ENCODE results near the gene SCRT2.

SCRT2 gene

DNA sequence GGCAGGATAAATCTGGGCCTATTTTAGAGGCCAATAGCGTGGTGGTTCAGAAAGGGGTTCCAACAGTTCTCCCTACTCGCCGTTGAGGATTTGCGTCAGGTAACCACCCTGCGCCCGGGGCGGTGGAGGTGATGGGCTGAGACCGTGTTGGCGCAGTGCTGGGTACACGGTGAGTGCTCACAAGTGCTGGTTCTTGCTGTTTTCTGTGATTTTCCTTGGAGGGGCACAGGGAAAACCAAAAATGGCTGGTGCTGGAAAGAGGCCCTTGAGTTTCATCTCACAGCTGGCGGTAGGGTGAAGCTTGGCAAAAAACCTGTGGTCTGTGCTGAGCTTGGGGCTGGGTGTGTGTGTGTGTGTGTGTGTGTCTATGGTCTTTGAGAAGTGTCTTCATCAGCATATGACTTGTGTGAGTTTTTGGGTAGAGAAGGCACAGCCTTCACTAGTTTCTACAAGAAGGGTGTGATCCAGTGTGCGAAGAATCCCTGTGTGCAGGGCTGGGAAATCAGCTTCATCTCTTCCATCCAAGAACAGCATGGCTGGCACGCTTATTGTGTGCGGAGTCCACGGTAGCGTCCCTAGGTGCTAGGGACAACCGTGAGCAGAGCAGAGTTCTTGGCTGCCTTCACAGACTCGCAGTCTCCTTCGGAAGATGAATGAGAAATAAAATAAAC lies 35.3 kb upstream of the SCRT2 start:
- H3K9ac ChIP-seq (ENCODE audit: low read depth, low read length): no peak overlapping the region
- no peak overlapping the region for H3K27ac ChIP-seq (ENCODE audit: low read depth, low read length)
- H3K9me3 ChIP-seq (ENCODE audit: control insufficient read depth, insufficient read depth, low read length): peaks cover 6% of the 10 kb centered on the region
- H3K4me3 ChIP-seq (ENCODE audit: low read depth, low read length): no peak overlapping the region
- no peaks in the 10 kb centered on the region for H3K36me3 ChIP-seq (ENCODE audit: control insufficient read depth, insufficient read depth, low read length)
- H3K4me1 ChIP-seq (ENCODE audit: control insufficient read depth, insufficient read depth, low read length): no peaks in the 10 kb centered on the region
- peaks cover 19% of the 10 kb centered on the region for H3K27me3 ChIP-seq (ENCODE audit: control insufficient read depth, insufficient read depth, low read length)

DNA sequence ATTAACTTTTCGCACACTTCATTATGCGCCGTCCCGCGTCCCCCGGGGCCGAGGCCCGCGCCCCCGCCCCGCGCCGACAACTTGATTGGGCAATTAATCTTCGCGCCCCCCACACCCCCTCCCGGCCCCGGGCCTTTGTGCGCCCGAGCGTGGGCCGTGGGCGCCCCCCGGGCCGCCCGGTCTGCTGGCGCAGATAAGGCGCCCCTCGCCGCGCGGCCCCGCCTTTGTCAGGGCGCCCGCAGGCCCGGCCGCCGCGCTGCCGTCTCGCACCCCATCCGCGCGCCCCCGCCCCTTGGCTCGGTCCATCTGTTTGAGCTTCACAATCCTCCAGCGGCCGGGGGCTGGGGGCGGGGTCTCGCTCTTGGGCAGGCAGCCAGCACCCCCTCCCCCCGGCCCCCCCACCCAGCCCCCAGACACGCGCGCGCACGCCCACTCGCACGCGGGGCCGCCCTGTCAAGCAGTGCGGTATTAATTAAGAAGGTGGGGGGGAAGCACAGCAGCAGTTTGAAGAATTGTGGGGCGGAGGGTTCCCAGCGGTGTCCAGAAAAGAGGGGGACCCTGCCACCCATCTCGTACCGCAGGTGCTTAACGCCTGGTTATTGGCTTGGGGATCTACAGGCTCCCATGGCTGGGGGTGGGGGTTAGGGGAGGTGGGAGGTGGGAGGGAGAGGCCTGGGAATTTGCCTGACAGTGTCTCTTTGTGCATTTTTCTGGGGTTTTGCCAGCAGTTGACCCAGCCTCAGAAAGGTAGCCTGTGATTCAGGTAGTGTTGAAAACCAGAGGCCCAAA lies 34.6 kb upstream of the SCRT2 start:
- peak overlapping the region; percentile 38; the same call in 1 of the 2 replicates for H3K4me3 ChIP-seq (ENCODE audit: low read depth, low read length)
- no peak overlapping the region for H3K27ac ChIP-seq (ENCODE audit: low read depth, low read length)
- no peaks in the 10 kb centered on the region for H3K4me1 ChIP-seq (ENCODE audit: control insufficient read depth, insufficient read depth, low read length)
- no peaks in the 10 kb centered on the region for H3K36me3 ChIP-seq (ENCODE audit: control insufficient read depth, insufficient read depth, low read length)
- no peak overlapping the region for H3K9ac ChIP-seq (ENCODE audit: low read depth, low read length)
- H3K27me3 ChIP-seq (ENCODE audit: control insufficient read depth, insufficient read depth, low read length): peaks cover 19% of the 10 kb centered on the region
- peaks cover 6% of the 10 kb centered on the region for H3K9me3 ChIP-seq (ENCODE audit: control insufficient read depth, insufficient read depth, low read length)

GRCh38 chr20:709423-709822 lies 33.8 kb upstream of the SCRT2 start:
- Histone ChIP-seq H3K4me1 (ENCODE audit: control insufficient read depth, insufficient read depth, low read length) (no peaks in the 10 kb centered on the region), H3K36me3 (ENCODE audit: control insufficient read depth, insufficient read depth, low read length) (no peaks in the 10 kb centered on the region), H3K9ac (ENCODE audit: low read depth, low read length) (no peak overlapping the region), H3K27ac (ENCODE audit: low read depth, low read length) (no peak overlapping the region), H3K9me3 (ENCODE audit: control insufficient read depth, insufficient read depth, low read length) (peaks cover 6% of the 10 kb centered on the region), H3K27me3 (ENCODE audit: control insufficient read depth, insufficient read depth, low read length) (peaks cover 19% of the 10 kb centered on the region), H3K4me3 (ENCODE audit: low read depth, low read length) (peak overlapping the region; percentile 38)

DNA sequence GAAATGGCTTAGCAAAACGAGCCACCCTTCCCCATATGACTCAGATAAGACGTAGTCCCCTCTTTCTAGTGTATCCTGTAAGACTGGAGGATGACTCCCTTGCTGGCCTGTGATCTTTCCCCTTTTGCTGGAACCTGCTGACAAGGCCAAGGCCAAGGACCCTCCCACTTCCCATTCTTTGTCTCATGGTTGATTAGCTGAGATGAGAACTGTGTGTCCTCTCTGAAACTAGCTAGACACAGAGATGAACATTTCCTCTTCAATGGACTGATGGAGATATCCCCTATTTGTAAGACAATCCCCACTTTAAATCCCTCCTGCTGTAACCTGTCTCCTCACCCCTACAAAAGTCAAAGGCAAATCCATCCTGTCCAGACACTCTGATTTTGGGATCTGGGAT lies 33.4 kb upstream of the SCRT2 start:
- no peak overlapping the region for H3K27ac ChIP-seq (ENCODE audit: low read depth, low read length)
- H3K36me3 ChIP-seq (ENCODE audit: control insufficient read depth, insufficient read depth, low read length): no peaks in the 10 kb centered on the region
- H3K4me1 ChIP-seq (ENCODE audit: control insufficient read depth, insufficient read depth, low read length): no peaks in the 10 kb centered on the region
- no peak overlapping the region for H3K9ac ChIP-seq (ENCODE audit: low read depth, low read length)
- peaks cover 6% of the 10 kb centered on the region for H3K9me3 ChIP-seq (ENCODE audit: control insufficient read depth, insufficient read depth, low read length)
- H3K4me3 ChIP-seq (ENCODE audit: low read depth, low read length): no peak overlapping the region
- peaks cover 19% of the 10 kb centered on the region for H3K27me3 ChIP-seq (ENCODE audit: control insufficient read depth, insufficient read depth, low read length)

GRCh38 chr20:707451-708110 lies 32.0 kb upstream of the SCRT2 start:
- Histone ChIP-seq H3K9ac (ENCODE audit: low read depth, low read length) (no peak overlapping the region), H3K4me1 (ENCODE audit: control insufficient read depth, insufficient read depth, low read length) (no peaks in the 10 kb centered on the region), H3K4me3 (ENCODE audit: low read depth, low read length) (no peak overlapping the region), H3K27ac (ENCODE audit: low read depth, low read length) (no peak overlapping the region), H3K27me3 (ENCODE audit: control insufficient read depth, insufficient read depth, low read length) (peaks cover 19% of the 10 kb centered on the region), H3K9me3 (ENCODE audit: control insufficient read depth, insufficient read depth, low read length) (peaks cover 6% of the 10 kb centered on the region), H3K36me3 (ENCODE audit: control insufficient read depth, insufficient read depth, low read length) (no peaks in the 10 kb centered on the region)

GRCh38 chr20:706366-706885 lies 30.8 kb upstream of the SCRT2 start:
- Histone ChIP-seq H3K36me3 (ENCODE audit: control insufficient read depth, insufficient read depth, low read length) (no peaks in the 10 kb centered on the region), H3K9me3 (ENCODE audit: control insufficient read depth, insufficient read depth, low read length) (peaks cover 6% of the 10 kb centered on the region), H3K27me3 (ENCODE audit: control insufficient read depth, insufficient read depth, low read length) (peaks cover 18% of the 10 kb centered on the region), H3K9ac (ENCODE audit: low read depth, low read length) (no peak overlapping the region), H3K4me1 (ENCODE audit: control insufficient read depth, insufficient read depth, low read length) (no peaks in the 10 kb centered on the region), H3K27ac (ENCODE audit: low read depth, low read length) (no peak overlapping the region), H3K4me3 (ENCODE audit: low read depth, low read length) (no peak overlapping the region)

GRCh38 chr20:704726-705125 lies 29.1 kb upstream of the SCRT2 start:
- no peak overlapping the region for H3K4me3 ChIP-seq (ENCODE audit: low read depth, low read length)
- peaks cover 6% of the 10 kb centered on the region for H3K9me3 ChIP-seq (ENCODE audit: control insufficient read depth, insufficient read depth, low read length)
- peaks cover 7% of the 10 kb centered on the region for H3K4me1 ChIP-seq (ENCODE audit: control insufficient read depth, insufficient read depth, low read length)

GRCh38 chr20:703426-703825 lies 27.8 kb upstream of the SCRT2 start:
- H3K27me3 ChIP-seq (ENCODE audit: control insufficient read depth, insufficient read depth, low read length): peaks cover under 1% of the 10 kb centered on the region; the same call in 1 of the 2 replicates
- no peak overlapping the region for H3K27ac ChIP-seq (ENCODE audit: low read depth, low read length)
- no peak overlapping the region for H3K9ac ChIP-seq (ENCODE audit: low read depth, low read length)
- H3K4me1 ChIP-seq (ENCODE audit: control insufficient read depth, insufficient read depth, low read length): peaks cover 14% of the 10 kb centered on the region
- H3K4me3 ChIP-seq (ENCODE audit: low read depth, low read length): no peak overlapping the region
- no peaks in the 10 kb centered on the region for H3K36me3 ChIP-seq (ENCODE audit: control insufficient read depth, insufficient read depth, low read length)
- H3K9me3 ChIP-seq (ENCODE audit: control insufficient read depth, insufficient read depth, low read length): no peaks in the 10 kb centered on the region

More at GRCh38 chr20:704726-705125, 29.1 kb upstream of the SCRT2 start:
- H3K27ac ChIP-seq (ENCODE audit: low read depth, low read length): no peak overlapping the region
- peaks cover 13% of the 10 kb centered on the region for H3K27me3 ChIP-seq (ENCODE audit: control insufficient read depth, insufficient read depth, low read length)
- no peak overlapping the region for H3K9ac ChIP-seq (ENCODE audit: low read depth, low read length)
- no peaks in the 10 kb centered on the region for H3K36me3 ChIP-seq (ENCODE audit: control insufficient read depth, insufficient read depth, low read length)

- no peaks in the 10 kb centered on the region for H3K27me3 ChIP-seq (ENCODE audit: control insufficient read depth, insufficient read depth, low read length)
- peaks cover 14% of the 10 kb centered on the region for H3K4me1 ChIP-seq (ENCODE audit: control insufficient read depth, insufficient read depth, low read length)
- H3K4me3 ChIP-seq (ENCODE audit: low read depth, low read length): no peak overlapping the region
- H3K9me3 ChIP-seq (ENCODE audit: control insufficient read depth, insufficient read depth, low read length): no peaks in the 10 kb centered on the region
- no peak overlapping the region for H3K9ac ChIP-seq (ENCODE audit: low read depth, low read length)
- H3K36me3 ChIP-seq (ENCODE audit: control insufficient read depth, insufficient read depth, low read length): no peaks in the 10 kb centered on the region
- no peak overlapping the region for H3K27ac ChIP-seq (ENCODE audit: low read depth, low read length)
Observed at GRCh38 chr20:703006-703405, 27.4 kb upstream of the SCRT2 start.

DNA sequence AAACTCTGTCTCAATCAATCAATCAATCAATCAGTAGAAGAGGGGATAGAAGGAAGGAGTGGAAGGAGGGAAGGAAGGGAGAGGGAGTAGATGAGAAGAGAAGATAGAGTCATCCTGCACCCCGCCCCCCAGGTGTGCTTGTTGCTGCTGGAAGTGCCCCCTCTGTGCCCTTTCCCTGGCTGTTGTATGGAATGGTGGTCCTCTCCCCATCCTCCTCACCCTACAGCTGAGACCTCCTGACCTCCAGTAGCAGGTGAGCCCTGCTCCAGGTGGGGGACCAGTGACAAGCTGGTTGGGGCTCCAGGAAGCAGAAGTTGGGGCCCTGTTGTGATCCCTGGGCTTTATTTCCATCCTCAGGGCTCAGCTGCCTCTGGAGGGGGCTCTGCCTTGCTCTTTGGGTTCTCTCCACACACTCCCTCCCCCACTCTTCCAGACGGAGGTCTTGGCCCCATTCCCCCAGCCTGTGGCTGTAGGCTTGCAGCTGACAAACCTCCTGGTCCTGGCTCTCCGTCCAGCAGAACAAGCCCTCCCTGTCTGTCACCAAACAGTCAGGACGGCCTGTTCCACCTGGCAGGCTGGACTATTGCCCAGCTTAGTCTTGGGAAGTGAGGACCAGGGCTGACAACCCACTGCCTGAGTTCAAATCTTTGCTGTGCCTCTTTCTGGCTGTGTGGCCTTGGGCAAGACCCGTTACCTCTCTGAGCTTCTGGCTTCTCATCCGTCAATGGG lies 26.0 kb upstream of the SCRT2 start:
- Histone ChIP-seq H3K27me3 (ENCODE audit: control insufficient read depth, insufficient read depth, low read length) (no peaks in the 10 kb centered on the region), H3K27ac (ENCODE audit: low read depth, low read length) (no peak overlapping the region), H3K9me3 (ENCODE audit: control insufficient read depth, insufficient read depth, low read length) (no peaks in the 10 kb centered on the region), H3K4me3 (ENCODE audit: low read depth, low read length) (no peak overlapping the region), H3K9ac (ENCODE audit: low read depth, low read length) (no peak overlapping the region), H3K36me3 (ENCODE audit: control insufficient read depth, insufficient read depth, low read length) (no peaks in the 10 kb centered on the region), H3K4me1 (ENCODE audit: control insufficient read depth, insufficient read depth, low read length) (peaks cover 14% of the 10 kb centered on the region)

All from HUES48 (cell line).